Lower leg skin (tissue), 3 donors: ENCODE data around the gene MAB21L1.

Source experiments
- POLR2A ChIP-seq, 2 donors: fragments of 450-650 bp; IDR thresholded peaks; one replicate each; pipeline ENCODE4 v1.6.1; 2016 to 2017; ENCODE audit warnings: antibody characterized with exemption in 2 of 2, mild to moderate bottlenecking in 1 of 2, moderate library complexity in 1 of 2
- TF ChIP-seq, protein P1 (sequence below), 3 donors: fragments of 450-650 bp; IDR thresholded peaks; one replicate each; pipeline ENCODE4 v1.5.1; 2016; ENCODE audit warnings: antibody characterized with exemption in 3 of 3, mild to moderate bottlenecking in 3 of 3, moderate library complexity in 2 of 3

DNA sequence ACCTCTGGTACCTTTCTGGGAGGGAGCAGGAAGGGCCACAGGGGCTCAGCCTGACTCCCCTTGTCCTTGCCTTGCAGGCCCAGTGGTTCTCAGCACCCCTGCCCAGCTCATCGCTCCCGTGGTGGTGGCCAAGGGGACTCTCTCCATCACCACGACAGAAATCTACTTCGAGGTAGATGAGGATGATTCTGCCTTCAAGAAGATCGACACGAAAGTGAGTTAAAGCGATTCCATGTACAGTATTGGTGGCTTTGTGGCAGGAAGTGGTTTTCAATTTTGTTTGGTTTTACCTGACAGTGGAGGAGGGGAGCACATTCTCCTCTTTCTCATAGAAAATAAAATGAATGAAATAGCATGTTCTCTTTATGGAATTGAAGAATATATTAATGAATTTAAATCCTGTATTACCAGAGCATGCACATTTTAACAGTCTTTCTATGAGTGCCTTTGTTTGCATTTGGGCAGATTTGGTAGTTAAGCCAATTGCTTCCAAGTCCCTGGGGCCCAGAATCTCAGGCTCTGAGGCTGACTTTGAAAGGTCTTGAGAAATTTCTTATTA is 4.1 kb downstream of the MAB21L1 start:
- TF ChIP-seq, protein P1, sequence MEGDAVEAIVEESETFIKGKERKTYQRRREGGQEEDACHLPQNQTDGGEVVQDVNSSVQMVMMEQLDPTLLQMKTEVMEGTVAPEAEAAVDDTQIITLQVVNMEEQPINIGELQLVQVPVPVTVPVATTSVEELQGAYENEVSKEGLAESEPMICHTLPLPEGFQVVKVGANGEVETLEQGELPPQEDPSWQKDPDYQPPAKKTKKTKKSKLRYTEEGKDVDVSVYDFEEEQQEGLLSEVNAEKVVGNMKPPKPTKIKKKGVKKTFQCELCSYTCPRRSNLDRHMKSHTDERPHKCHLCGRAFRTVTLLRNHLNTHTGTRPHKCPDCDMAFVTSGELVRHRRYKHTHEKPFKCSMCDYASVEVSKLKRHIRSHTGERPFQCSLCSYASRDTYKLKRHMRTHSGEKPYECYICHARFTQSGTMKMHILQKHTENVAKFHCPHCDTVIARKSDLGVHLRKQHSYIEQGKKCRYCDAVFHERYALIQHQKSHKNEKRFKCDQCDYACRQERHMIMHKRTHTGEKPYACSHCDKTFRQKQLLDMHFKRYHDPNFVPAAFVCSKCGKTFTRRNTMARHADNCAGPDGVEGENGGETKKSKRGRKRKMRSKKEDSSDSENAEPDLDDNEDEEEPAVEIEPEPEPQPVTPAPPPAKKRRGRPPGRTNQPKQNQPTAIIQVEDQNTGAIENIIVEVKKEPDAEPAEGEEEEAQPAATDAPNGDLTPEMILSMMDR (IDR thresholded peaks at IDR 0.05): no peak
- TF ChIP-seq POLR2A (IDR thresholded peaks at IDR 0.05): no peak
